HG02973 (cell line): ENCODE measurements around the gene EIF5A.

Experiments used
- ATAC-seq: cut with Tn5 transposase; IDR thresholded peaks from one replicate; pipeline ENCODE4 v1.9.1; 2021; ENCODE audit warnings: moderate library complexity; ENCODE audit not compliant: unreplicated experiment

The EIF5A gene

GRCh38 chr17:7284911-7285310 lies 22.5 kb upstream of the EIF5A start:
- no peak for ATAC-seq

- no peak for ATAC-seq
Measured at GRCh38 chr17:7285679-7286078, 21.7 kb upstream of the EIF5A start.

- ATAC-seq: no peak
Measured at GRCh38 chr17:7289256-7290032, 18.0 kb upstream of the EIF5A start.

GRCh38 chr17:7290166-7290565 lies 17.3 kb upstream of the EIF5A start:
- ATAC-seq: no peak

- ATAC-seq: no peak
Measured at GRCh38 chr17:7290685-7291084, 16.7 kb upstream of the EIF5A start.

GRCh38 chr17:7292194-7292593 lies 15.2 kb upstream of the EIF5A start:
- ATAC-seq: no peak

- no peak for ATAC-seq
Measured at GRCh38 chr17:7292729-7293128, 14.7 kb upstream of the EIF5A start.

- no peak for ATAC-seq
Measured at GRCh38 chr17:7293159-7293558, 14.3 kb upstream of the EIF5A start.

- no peak for ATAC-seq
Measured at GRCh38 chr17:7293816-7294613, 13.4 kb upstream of the EIF5A start.

- ATAC-seq: no peak
Measured at GRCh38 chr17:7294614-7295153, 12.7 kb upstream of the EIF5A start, which contains the start of gene YBX2. TSS of gene YBX2 (minus strand) at chr17:7294639. CDS start at chr17:7294500, 139 bp downstream.

- no peak for ATAC-seq
Measured at GRCh38 chr17:7295230-7296180, 11.9 kb upstream of the EIF5A start.

GRCh38 chr17:7296189-7296861 lies 11.1 kb upstream of the EIF5A start:
- ATAC-seq: no peak

GRCh38 chr17:7304179-7304578 lies 3.2 kb upstream of the EIF5A start:
- ATAC-seq: no peak

GRCh38 chr17:7307686-7308624 lies 527 bp downstream of the EIF5A start:
- ATAC-seq: no peak

GRCh38 chr17:7308625-7309433 lies 1.4 kb downstream of the EIF5A start:
- no peak for ATAC-seq

GRCh38 chr17:7309628-7310027 lies 2.2 kb downstream of the EIF5A start:
- ATAC-seq: no peak

- ATAC-seq: no peak
Measured at GRCh38 chr17:7311110-7311705, 3.8 kb downstream of the EIF5A start.
